Right lobe of liver (tissue), 4 donors: ENCODE results near the gene PLD6.

Source experiments
- POLR2A ChIP-seq: fragments of 450-650 bp; IDR thresholded peaks from one replicate; pipeline ENCODE4 v1.6.1; 2017; ENCODE audit warnings: antibody characterized with exemption, mild to moderate bottlenecking
- TF ChIP-seq, protein P1 (sequence below), 4 donors: fragments of 200-600 bp in 3 of 4; fragments of 450-650 bp in 1 of 4; IDR thresholded peaks; one replicate each; pipeline versions ENCODE4 v1.5.1 to v1.8.0; 2016 to 2022; ENCODE audit warnings: antibody characterized with exemption in 4 of 4, mild to moderate bottlenecking in 2 of 4
- donor health status: DM: no; HTN: no; CAD: no.
- donor health status: DM: no; HTN: no; CAD: no.
- donor health status: DM: no; HTN: yes; CAD: no.

- TF ChIP-seq, protein P1, sequence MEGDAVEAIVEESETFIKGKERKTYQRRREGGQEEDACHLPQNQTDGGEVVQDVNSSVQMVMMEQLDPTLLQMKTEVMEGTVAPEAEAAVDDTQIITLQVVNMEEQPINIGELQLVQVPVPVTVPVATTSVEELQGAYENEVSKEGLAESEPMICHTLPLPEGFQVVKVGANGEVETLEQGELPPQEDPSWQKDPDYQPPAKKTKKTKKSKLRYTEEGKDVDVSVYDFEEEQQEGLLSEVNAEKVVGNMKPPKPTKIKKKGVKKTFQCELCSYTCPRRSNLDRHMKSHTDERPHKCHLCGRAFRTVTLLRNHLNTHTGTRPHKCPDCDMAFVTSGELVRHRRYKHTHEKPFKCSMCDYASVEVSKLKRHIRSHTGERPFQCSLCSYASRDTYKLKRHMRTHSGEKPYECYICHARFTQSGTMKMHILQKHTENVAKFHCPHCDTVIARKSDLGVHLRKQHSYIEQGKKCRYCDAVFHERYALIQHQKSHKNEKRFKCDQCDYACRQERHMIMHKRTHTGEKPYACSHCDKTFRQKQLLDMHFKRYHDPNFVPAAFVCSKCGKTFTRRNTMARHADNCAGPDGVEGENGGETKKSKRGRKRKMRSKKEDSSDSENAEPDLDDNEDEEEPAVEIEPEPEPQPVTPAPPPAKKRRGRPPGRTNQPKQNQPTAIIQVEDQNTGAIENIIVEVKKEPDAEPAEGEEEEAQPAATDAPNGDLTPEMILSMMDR (IDR thresholded peaks at IDR 0.05): no peak
- no peak for TF ChIP-seq POLR2A
Measured at GRCh38 chr17:17200831-17201230, 5.3 kb downstream of the PLD6 start.
